Neural progenitor cell (in vitro differentiated cells): ENCODE results near the gene JPH2. TPM values are rescaled to one million over a fixed set of nuclear protein-coding genes. Genes with fewer than 3 reads are reported as not detected.

Experiments
- DNase-seq: peaks from one replicate; pipeline ENCODE4 v3.0.0-alpha.2; 2016; ENCODE audit warnings: low spot score
- H2AFZ ChIP-seq: fragments of 200-600 bp; sonication (generic); replicated peaks from 2 replicates; pipeline ENCODE4 v1.6.1; 2016; ENCODE audit warnings: antibody characterized with exemption
- H3F3A ChIP-seq: fragments of 200-600 bp; sonication (generic); 2 replicates; pipeline ENCODE4 v1.6.1; 2016; ENCODE audit warnings: antibody characterized with exemption, low read depth
- H3K27ac ChIP-seq: fragments of 200-600 bp; sonication (generic); 2 replicates; pipeline ENCODE4 v1.5.1; 2016; ENCODE audit warnings: mild to moderate bottlenecking
- H3K27me3 ChIP-seq: fragments of 200-600 bp; sonication (generic); 2 replicates; pipeline ENCODE4 v1.6.1; 2016; ENCODE audit warnings: mild to moderate bottlenecking, moderate library complexity
- H3K36me3 ChIP-seq: fragments of 200-600 bp; sonication (generic); 2 replicates; pipeline ENCODE4 v1.5.1; 2016
- H3K4me1 ChIP-seq: fragments of 200-600 bp; sonication (generic); 2 replicates; pipeline ENCODE4 v1.6.1; 2016; ENCODE audit warnings: mixed run types
- H3K4me2 ChIP-seq: fragments of 200-600 bp; sonication (generic); 2 replicates; pipeline ENCODE4 v1.6.1; 2016
- H3K4me3 ChIP-seq: fragments of 200-600 bp; sonication (generic); 2 replicates; pipeline ENCODE4 v1.5.1; 2016
- H3K79me2 ChIP-seq: fragments of 200-600 bp; sonication (generic); 2 replicates; pipeline ENCODE4 v1.6.1; 2016; ENCODE audit warnings: low read depth
- H3K9ac ChIP-seq: fragments of 200-600 bp; sonication (generic); 2 replicates; pipeline ENCODE4 v1.6.1; 2016
- H3K9me3 ChIP-seq: fragments of 200-600 bp; sonication (generic); 2 replicates; pipeline ENCODE4 v1.5.1; 2016; ENCODE audit warnings: low read depth
- H4K20me1 ChIP-seq: fragments of 200-600 bp; sonication (generic); 2 replicates; pipeline ENCODE4 v1.6.1; 2016; ENCODE audit warnings: low read depth
- H3K27ac Mint-ChIP-seq: 3 replicates; pipeline ENCODE4 v1.8.0; 2021; ENCODE audit warnings: mixed read lengths
- H3K27me3 Mint-ChIP-seq: 2 replicates; pipeline ENCODE4 v1.8.0; 2022; ENCODE audit warnings: low read depth, mild to moderate bottlenecking, inconsistent platforms, moderate library complexity, mixed read lengths; ENCODE audit not compliant: insufficient read depth
- H3K36me3 Mint-ChIP-seq: 3 replicates; pipeline ENCODE4 v1.8.0; 2021; ENCODE audit warnings: mixed read lengths
- H3K4me1 Mint-ChIP-seq: 3 replicates; pipeline ENCODE4 v1.8.0; 2021; ENCODE audit warnings: mixed read lengths
- H3K4me3 Mint-ChIP-seq: 3 replicates; pipeline ENCODE4 v1.8.0; 2021; ENCODE audit warnings: mild to moderate bottlenecking, moderate library complexity, mixed read lengths
- H3K9me3 Mint-ChIP-seq: 3 replicates; pipeline ENCODE4 v1.8.0; 2020; ENCODE audit warnings: mixed read lengths
- EZH2 ChIP-seq: fragments of 200-600 bp; sonication (generic); IDR thresholded peaks from 2 replicates; pipeline ENCODE4 v1.6.1; 2017; ENCODE audit warnings: antibody characterized with exemption, mild to moderate bottlenecking, moderate library complexity
- EZH2phosphoT487 ChIP-seq: fragments of 200-600 bp; sonication (generic); IDR thresholded peaks from 2 replicates; pipeline ENCODE4 v1.6.1; 2017; ENCODE audit warnings: antibody characterized with exemption
- total RNA-seq: library from RNA; depleted of rRNA; stranded (reverse); fragments of >200 nt; gene quantifications from 2 replicates; pipeline ENCODE4 v1.2.3, GENCODE V29; 2015; ENCODE audit warnings: low replicate concordance
- TF ChIP-seq, protein P1 (sequence below): fragments of 200-600 bp; sonication (generic); IDR thresholded peaks from 2 replicates; pipeline ENCODE4 v1.5.1; 2017; ENCODE audit warnings: antibody characterized with exemption, mild to moderate bottlenecking

JPH2 gene
- total RNA-seq, 1 donor from 2014 or later, result not detected

GRCh38 chr20:44206132-44206531 lies 19.1 kb upstream of the JPH2 start:
- TF ChIP-seq, protein P1, sequence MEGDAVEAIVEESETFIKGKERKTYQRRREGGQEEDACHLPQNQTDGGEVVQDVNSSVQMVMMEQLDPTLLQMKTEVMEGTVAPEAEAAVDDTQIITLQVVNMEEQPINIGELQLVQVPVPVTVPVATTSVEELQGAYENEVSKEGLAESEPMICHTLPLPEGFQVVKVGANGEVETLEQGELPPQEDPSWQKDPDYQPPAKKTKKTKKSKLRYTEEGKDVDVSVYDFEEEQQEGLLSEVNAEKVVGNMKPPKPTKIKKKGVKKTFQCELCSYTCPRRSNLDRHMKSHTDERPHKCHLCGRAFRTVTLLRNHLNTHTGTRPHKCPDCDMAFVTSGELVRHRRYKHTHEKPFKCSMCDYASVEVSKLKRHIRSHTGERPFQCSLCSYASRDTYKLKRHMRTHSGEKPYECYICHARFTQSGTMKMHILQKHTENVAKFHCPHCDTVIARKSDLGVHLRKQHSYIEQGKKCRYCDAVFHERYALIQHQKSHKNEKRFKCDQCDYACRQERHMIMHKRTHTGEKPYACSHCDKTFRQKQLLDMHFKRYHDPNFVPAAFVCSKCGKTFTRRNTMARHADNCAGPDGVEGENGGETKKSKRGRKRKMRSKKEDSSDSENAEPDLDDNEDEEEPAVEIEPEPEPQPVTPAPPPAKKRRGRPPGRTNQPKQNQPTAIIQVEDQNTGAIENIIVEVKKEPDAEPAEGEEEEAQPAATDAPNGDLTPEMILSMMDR, result no peak
- TF ChIP-seq EZH2 (no peak), EZH2phosphoT487 (no peak)
- Histone ChIP-seq H3K4me1 (peaks cover 12% of the 10 kb centered on the region), H2AFZ (no peak overlapping the region), H4K20me1 (peaks cover 69% of the 10 kb centered on the region), H3K36me3 (no peaks in the 10 kb centered on the region), H3F3A (peaks cover 13% of the 10 kb centered on the region), H3K9me3 (no peaks in the 10 kb centered on the region), H3K27ac (no peak overlapping the region), H3K4me2 (no peak overlapping the region), H3K9ac (no peak overlapping the region), H3K4me3 (no peak overlapping the region), H3K79me2 (peaks cover 90% of the 10 kb centered on the region), H3K27me3 (no peaks in the 10 kb centered on the region)
- H3K27ac Mint-ChIP-seq, result peak overlapping the region; percentile 75
- H3K36me3 Mint-ChIP-seq, result peaks cover 8% of the 10 kb centered on the region
- H3K9me3 Mint-ChIP-seq, result no peaks in the 10 kb centered on the region
- H3K4me1 Mint-ChIP-seq, result peaks cover 35% of the 10 kb centered on the region
- no peak for DNase-seq
- H3K27me3 Mint-ChIP-seq, result peaks cover 3% of the 10 kb centered on the region
- no peak overlapping the region for H3K4me3 Mint-ChIP-seq

DNA sequence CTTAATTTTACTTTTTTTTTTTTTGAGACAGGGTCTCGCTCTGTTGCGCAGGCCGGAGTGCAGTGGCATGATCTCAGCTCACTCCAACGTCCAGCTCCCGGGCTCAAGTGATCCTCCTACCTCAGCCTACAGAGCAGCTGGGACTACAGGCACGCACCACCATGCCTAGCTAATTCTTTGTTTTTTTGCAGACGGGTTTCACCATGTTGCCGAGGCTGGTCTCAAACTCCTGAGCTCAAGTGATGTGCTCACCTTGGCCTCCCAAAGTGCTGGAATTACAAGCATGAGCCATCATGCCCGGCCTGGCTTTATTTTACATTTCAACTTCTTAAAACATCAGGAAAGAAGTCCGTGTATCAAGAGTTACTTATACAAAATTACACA lies 17.8 kb upstream of the JPH2 start:
- peaks cover 12% of the 10 kb centered on the region for H3K4me1 ChIP-seq
- no peak for TF ChIP-seq EZH2phosphoT487
- TF ChIP-seq, protein P1, result no peak
- TF ChIP-seq EZH2, result no peak
- peaks cover 12% of the 10 kb centered on the region for H3K36me3 Mint-ChIP-seq
- H3F3A ChIP-seq, result peaks cover 3% of the 10 kb centered on the region
- no peaks in the 10 kb centered on the region for H3K9me3 Mint-ChIP-seq
- H4K20me1 ChIP-seq, result peaks cover 73% of the 10 kb centered on the region
- peaks cover 91% of the 10 kb centered on the region for H3K79me2 ChIP-seq
- DNase-seq, result no peak
- peaks cover 32% of the 10 kb centered on the region for H3K4me1 Mint-ChIP-seq
- H3K27ac Mint-ChIP-seq, result no peak overlapping the region
- no peaks in the 10 kb centered on the region for H3K27me3 ChIP-seq
- H3K4me2 ChIP-seq, result no peak overlapping the region
- H3K27me3 Mint-ChIP-seq, result no peaks in the 10 kb centered on the region
- H2AFZ ChIP-seq, result no peak overlapping the region
- H3K9ac ChIP-seq, result no peak overlapping the region
- H3K4me3 Mint-ChIP-seq, result no peak overlapping the region
- H3K27ac ChIP-seq, result no peak overlapping the region
- peaks cover 5% of the 10 kb centered on the region for H3K36me3 ChIP-seq
- H3K4me3 ChIP-seq, result no peak overlapping the region
- H3K9me3 ChIP-seq, result no peaks in the 10 kb centered on the region

DNA sequence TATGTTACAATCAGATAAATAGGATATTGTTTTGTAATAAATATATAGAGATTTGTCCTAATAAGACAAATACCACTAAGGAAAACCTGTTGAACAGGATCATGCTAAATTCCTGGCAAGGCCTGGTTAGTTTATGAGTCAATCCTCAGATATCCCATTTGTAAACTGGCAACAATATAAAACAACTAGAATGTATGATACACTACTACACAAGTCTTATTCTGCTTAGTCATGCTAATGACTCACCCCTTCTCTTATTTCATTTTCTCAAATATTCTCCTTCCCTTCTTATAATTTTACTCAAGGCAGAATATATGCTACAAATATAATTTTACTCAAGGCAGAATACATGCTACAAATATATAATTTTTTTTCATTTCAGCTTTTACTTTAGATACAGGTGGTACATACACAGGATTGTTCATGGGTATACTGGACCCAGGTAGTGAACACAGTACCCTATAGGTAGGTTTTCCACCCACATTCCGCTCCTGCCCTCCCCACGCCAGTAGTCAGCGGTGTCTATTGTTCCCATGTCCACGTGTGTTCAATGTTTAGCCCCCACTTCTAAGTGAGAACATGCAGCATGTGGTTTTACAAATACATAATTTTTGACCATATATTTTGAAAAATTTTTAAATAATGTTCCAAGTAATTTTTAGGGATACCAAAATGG lies 17.3 kb upstream of the JPH2 start:
- no peaks in the 10 kb centered on the region for H3K27me3 Mint-ChIP-seq
- Histone ChIP-seq H3K36me3 (peaks cover 5% of the 10 kb centered on the region), H4K20me1 (peaks cover 73% of the 10 kb centered on the region), H3K27me3 (no peaks in the 10 kb centered on the region), H3K79me2 (peaks cover 86% of the 10 kb centered on the region), H3K4me1 (peaks cover 12% of the 10 kb centered on the region), H3K9me3 (no peaks in the 10 kb centered on the region), H3K9ac (no peak overlapping the region), H2AFZ (no peak overlapping the region), H3K4me3 (no peak overlapping the region), H3K27ac (no peak overlapping the region), H3K4me2 (no peak overlapping the region), H3F3A (no peaks in the 10 kb centered on the region)
- H3K4me3 Mint-ChIP-seq, result no peak overlapping the region
- H3K9me3 Mint-ChIP-seq, result no peaks in the 10 kb centered on the region
- H3K4me1 Mint-ChIP-seq, result peaks cover 27% of the 10 kb centered on the region
- DNase-seq, result no peak
- TF ChIP-seq, protein P1, result no peak
- TF ChIP-seq EZH2phosphoT487 (no peak), EZH2 (no peak)
- H3K36me3 Mint-ChIP-seq, result peaks cover 17% of the 10 kb centered on the region
- no peak overlapping the region for H3K27ac Mint-ChIP-seq
